MM.1S (cell line): ENCODE results near the gene TOP2B.

Experiments
- DNase-seq: peaks from one replicate; pipeline ENCODE4 v3.0.0-alpha.2; 2015
- H2AFZ ChIP-seq: fragments of 300-600 bp; sonication (generic); 2 replicates; pipeline ENCODE4 v1.6.0; 2016; ENCODE audit warnings: antibody characterized with exemption, low read length
- H3F3A ChIP-seq: fragments of 300-600 bp; sonication (generic); 2 replicates; pipeline ENCODE4 v1.6.1; 2016; ENCODE audit warnings: mild to moderate bottlenecking, antibody characterized with exemption, low read length, moderate library complexity, mixed read lengths; ENCODE audit not compliant: insufficient read depth
- H3K27ac ChIP-seq: fragments of 300-600 bp; sonication (generic); 2 replicates; pipeline ENCODE4 v1.5.1; 2016; ENCODE audit warnings: mild to moderate bottlenecking, low read length
- H3K27me3 ChIP-seq: fragments of 300-600 bp; sonication (generic); replicated peaks from 2 replicates; pipeline ENCODE4 v1.6.0; 2016; ENCODE audit warnings: low read length; ENCODE audit not compliant: insufficient read depth
- H3K36me3 ChIP-seq: fragments of 300-600 bp; sonication (generic); replicated peaks from 2 replicates; pipeline ENCODE4 v1.6.1; 2016; ENCODE audit warnings: mild to moderate bottlenecking, low read length, mixed read lengths; ENCODE audit not compliant: insufficient read depth
- H3K4me1 ChIP-seq: fragments of 300-600 bp; sonication (generic); 2 replicates; pipeline ENCODE4 v1.6.1; 2016; ENCODE audit warnings: low read length, mixed read lengths
- H3K4me2 ChIP-seq: fragments of 300-600 bp; sonication (generic); 2 replicates; pipeline ENCODE4 v1.6.0; 2016; ENCODE audit warnings: low read depth, low read length
- H3K4me3 ChIP-seq: fragments of 300-600 bp; sonication (generic); 2 replicates; pipeline ENCODE4 v1.5.1; 2016; ENCODE audit warnings: low read length, mixed read lengths
- H3K79me2 ChIP-seq: fragments of 300-600 bp; sonication (generic); 2 replicates; pipeline ENCODE4 v1.6.1; 2016; ENCODE audit warnings: mixed run types, low read length, mixed read lengths
- H3K9ac ChIP-seq: fragments of 300-600 bp; sonication (generic); 2 replicates; pipeline ENCODE4 v1.6.1; 2016; ENCODE audit warnings: low read length, mixed read lengths
- H3K9me2 ChIP-seq: fragments of 300-600 bp; sonication (generic); replicated peaks from 2 replicates; pipeline ENCODE4 v1.6.1; 2016; ENCODE audit warnings: mild to moderate bottlenecking, low read length, mixed read lengths; ENCODE audit not compliant: insufficient read depth
- H3K9me3 ChIP-seq: fragments of 300-600 bp; sonication (generic); replicated peaks from 2 replicates; pipeline ENCODE4 v1.6.1; 2016; ENCODE audit warnings: mild to moderate bottlenecking, low read length, mixed read lengths; ENCODE audit not compliant: insufficient read depth
- H4K20me1 ChIP-seq: fragments of 300-600 bp; sonication (generic); 2 replicates; pipeline ENCODE4 v1.6.1; 2016; ENCODE audit warnings: mild to moderate bottlenecking, low read length, moderate library complexity, mixed read lengths; ENCODE audit not compliant: insufficient read depth
- CTCF ChIP-seq: fragments of 300-600 bp; sonication (generic); IDR thresholded peaks from 2 replicates; pipeline ENCODE4 v1.5.1; 2016; ENCODE audit warnings: antibody characterized with exemption, low read length, mixed read lengths
- EZH2 ChIP-seq: fragments of 300-600 bp; sonication (generic); optimal IDR thresholded peaks from 2 replicates; pipeline ENCODE3; 2017; ENCODE audit warnings: low read depth, mild to moderate bottlenecking, antibody characterized with exemption, low read length, mixed read lengths
- EZH2phosphoT487 ChIP-seq: fragments of 300-600 bp; sonication (generic); IDR thresholded peaks from 2 replicates; pipeline ENCODE4 v1.6.1; 2018; ENCODE audit warnings: antibody characterized with exemption, low read length

Gene TOP2B

GRCh38 chr3:25547943-25548674 lies 116.6 kb downstream of the TOP2B start:
- H3K4me3 ChIP-seq, result no peak overlapping the region
- H3K4me2 ChIP-seq, result no peak overlapping the region
- H3K9ac ChIP-seq, result no peak overlapping the region
- TF ChIP-seq EZH2phosphoT487, result no peak
- no peak for TF ChIP-seq EZH2
- TF ChIP-seq CTCF, result no peak
- no peaks in the 10 kb centered on the region for H3K9me3 ChIP-seq
- no peaks in the 10 kb centered on the region for H3K79me2 ChIP-seq
- DNase-seq, result no peak
- no peaks in the 10 kb centered on the region for H3K36me3 ChIP-seq
- H4K20me1 ChIP-seq, result no peaks in the 10 kb centered on the region
- no peak overlapping the region for H3K27ac ChIP-seq
- no peak overlapping the region for H2AFZ ChIP-seq
- no peaks in the 10 kb centered on the region for H3K27me3 ChIP-seq
- H3F3A ChIP-seq, result no peaks in the 10 kb centered on the region
- H3K9me2 ChIP-seq, result no peaks in the 10 kb centered on the region
- H3K4me1 ChIP-seq, result no peaks in the 10 kb centered on the region
